GM19372 (cell line): ENCODE measurements around the gene MAP4K2.

ENCODE experiments used
- ATAC-seq: cut with Tn5 transposase; IDR thresholded peaks from one replicate; pipeline ENCODE4 v1.9.1; 2021; ENCODE audit warnings: mild to moderate bottlenecking, low read depth, moderate library complexity; ENCODE audit not compliant: unreplicated experiment

The MAP4K2 gene

GRCh38 chr11:64794526-64794925 lies 8.5 kb downstream of the MAP4K2 start:
- no peak for ATAC-seq

DNA sequence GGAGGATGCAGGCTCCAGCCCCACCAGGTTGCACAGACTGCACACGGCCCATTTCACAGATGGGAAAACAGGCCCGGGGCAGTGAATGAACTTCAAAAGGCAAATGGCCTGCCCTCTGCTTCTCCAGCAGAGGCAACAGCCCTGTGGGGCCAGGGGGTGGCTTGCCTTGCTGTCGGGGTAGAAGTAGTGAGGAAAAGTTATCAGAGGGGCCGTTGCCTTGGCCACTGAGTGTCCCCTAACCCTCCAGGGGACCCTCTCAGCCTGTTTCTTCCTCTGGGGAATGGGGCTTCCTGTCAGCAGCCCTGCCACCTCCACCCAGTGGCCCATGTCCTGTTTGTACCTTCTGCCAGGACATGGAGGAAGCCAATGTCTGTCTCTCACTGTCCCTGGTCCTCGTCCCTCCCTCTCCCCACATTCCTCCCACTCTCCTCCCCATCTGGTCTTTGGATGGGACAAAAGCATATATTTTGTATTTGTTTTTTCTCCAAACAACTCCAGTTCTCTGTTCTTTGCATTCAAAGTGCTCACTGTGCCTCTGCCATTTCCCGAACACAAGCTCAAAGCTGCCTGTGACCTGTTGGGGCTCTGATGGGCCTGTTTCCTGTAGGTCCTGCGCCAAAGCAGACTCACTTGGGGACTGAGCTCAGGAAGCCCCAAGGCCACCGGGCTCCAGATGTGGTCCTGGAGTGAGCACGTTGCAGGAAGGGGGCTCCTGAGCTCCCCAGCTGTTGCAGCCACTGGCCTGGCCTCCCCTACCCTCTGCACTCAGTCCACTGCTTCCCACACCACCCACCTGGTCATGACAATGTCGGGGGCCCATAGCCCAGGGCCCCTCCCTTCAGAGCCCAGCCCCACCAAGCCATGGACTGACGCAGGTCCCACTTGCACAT lies 9.5 kb downstream of the MAP4K2 start:
- no peak for ATAC-seq

GRCh38 chr11:64792482-64792881 lies 10.5 kb downstream of the MAP4K2 start:
- ATAC-seq, result no peak

GRCh38 chr11:64791781-64792291 lies 11.2 kb downstream of the MAP4K2 start:
- ATAC-seq, result no peak

DNA sequence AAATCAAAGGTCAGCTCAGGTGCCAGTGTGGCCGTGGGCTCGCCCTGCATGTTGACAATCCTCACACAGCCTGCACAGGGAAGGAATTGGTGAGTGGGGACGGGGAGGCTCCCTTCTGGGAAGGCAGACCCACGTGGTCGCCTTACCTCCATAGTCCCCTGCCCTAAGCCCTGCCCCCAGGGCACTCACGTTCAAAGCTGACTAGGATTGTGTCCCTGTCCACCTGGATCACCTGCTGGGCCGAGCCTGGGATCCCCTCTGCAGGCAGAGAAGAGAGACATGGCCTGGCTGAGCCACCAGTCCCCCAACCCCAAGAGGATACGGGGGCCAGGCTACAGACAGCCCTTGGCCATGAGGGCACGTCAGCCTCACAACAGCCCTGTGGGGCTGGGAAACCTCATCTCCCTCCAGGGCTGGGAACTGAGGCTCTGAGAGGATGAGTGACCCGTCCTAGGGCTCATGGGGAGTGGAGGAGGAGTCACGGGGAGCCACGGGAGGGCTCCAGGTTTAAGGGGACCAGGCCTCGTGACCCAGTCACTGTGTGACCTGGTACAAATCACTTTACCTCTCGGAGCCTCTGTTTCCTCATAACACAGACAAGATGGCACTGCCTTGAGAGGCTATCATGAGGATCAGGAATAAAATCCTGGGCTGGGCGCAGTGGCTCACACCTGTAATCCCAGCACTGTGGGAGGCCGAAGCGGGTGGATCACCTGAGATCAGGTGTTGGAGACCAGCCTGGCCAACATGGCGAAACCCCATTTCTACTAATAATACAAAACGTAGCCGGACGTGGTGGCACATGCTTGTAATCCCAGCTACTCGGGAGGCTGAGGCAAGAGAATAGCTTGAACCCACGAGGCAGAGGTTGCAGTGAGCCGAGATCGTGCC lies 12.6 kb downstream of the MAP4K2 start:
- ATAC-seq, result no peak

DNA sequence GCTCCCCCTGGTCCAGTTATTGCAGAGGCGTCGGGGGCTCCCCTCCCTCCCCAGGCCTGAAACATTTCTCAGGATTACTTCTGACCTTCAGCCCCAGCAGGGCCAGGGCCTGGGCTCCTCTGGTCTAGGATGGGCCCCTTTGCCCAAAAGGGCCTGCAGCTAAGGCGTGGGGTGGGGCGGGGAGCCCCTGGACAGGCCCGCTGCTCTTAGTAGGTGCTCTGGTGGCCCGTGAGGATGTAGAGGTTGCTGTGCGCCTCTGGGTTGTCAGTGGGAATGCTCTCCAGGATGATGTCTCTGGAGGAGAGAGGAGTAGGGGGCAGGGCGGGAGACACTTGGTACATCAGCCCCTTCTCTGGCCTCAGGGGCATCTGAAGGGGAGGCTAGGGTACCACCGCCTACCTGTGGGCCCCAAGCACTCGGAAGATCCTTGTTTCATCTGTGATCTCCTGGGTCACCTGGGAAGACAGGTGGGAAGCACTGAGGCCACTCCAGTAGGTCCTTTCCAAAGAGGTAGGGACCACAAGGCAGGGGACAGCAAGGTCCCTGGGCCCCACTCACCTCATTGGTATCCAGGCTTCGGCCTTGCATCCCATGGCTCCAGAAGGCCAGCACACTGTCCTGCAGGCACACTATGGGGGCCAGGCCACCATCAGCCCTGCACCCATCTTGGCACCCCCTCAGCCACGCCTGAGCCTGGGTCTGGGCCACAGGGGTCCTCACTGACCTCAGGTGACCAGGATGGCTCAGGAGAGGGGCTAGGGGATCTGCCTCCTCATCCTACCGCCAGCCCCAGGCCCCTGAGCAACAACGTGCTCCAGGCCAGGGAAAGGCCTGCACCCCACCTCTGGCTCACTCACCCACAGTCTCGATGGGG lies 13.4 kb downstream of the MAP4K2 start:
- no peak for ATAC-seq

GRCh38 chr11:64788321-64789215 lies 14.4 kb downstream of the MAP4K2 start:
- no peak for ATAC-seq

DNA sequence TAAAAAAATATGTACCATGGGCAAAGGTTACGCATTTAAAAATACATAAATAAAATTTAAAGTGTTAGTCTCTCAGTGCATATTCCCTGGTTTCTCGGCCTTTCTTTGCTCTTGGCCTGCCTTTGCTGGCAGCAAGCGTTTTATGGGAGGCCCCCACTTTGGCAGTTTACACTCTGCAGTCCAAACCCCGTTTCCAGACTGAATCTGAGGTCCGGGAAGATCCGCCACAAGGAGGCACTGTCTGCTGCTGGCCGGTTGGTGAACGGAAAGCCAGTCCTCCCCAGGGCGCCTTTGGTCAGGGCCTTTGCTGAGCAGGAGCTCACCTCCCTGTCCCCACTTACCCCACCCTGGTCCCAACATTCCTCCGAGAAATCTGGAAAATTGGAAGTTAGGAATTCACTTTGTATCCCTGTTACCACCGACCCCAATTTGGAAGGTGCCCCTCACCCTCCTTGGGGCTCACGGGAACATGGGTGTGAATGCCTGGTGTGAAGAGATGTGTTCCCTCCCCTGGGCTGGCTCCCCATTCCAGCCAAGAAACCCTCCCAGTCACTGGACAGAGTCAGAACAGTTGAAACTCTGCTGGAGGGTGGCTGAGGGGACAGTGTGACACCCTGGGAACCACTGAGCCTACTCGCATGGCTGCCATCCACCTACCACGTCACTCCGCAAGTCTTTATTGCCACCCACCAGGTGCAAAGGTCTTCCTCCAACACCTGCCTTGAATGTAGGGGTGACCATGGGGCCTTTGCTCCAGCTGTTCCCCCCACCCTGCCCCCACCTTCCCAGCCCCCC lies 15.3 kb downstream of the MAP4K2 start:
- ATAC-seq, result no peak

DNA sequence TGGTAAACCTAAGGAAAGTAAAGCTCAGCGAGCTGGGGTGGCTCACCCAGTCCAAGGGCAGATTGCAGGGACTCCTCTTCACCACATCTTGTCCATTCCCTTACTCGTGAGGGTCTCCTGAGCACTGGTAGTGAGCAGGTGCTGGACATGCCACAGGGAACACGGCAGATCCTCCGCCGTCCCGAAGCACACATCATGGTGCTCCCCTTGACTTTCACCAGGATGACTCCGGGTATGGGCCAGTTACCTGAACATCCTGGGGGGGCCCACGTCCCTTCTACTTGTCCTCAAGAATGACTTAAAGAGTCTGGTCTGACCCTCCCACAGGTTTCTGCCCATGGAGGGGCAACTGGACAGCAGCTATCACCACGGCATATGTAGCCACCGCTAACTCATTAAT lies 16.7 kb downstream of the MAP4K2 start:
- ATAC-seq, result no peak

DNA sequence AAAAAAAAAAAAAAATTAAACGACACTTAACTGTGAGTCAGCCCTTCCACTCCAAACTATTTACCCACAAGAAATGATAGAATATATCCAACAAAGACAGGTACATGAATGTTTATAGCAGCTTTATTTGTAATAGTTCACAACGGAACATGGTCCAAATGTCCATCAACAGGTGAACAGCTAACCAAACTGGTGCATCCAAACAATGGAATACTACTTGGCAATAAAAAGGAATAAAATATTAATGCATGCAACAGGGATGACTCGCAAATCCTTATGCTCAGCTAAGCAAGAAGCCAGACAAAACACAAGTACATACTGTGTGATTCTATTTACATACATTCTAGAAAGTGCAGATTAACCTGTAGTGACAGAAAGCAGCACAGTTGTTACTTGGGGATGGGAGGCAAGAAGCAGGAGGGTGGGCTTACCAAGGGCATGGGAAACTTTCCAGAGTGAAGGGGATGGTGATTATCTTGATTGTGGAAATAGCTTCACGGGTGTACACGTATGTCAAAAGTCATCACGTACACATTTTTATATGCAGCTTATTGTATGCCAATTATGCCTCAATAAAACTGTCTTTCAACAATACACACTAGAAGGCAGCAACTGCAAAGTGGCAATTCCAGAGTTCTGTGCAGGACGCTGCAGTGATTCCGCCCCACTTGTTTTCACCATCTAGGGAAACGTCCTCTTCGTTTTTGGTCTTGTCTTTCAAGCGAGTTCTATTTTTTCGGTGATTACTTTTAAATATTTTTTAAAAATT lies 18.0 kb downstream of the MAP4K2 start:
- ATAC-seq, result no peak

GRCh38 chr11:64778473-64779298 lies 24.3 kb downstream of the MAP4K2 start, which contains the start of gene SF1:
Gene SF1 (minus strand): TSS chr11:64778542. CDS start chr11:64778392, 150 bp downstream.
- ATAC-seq, result peak; percentile 79

- ATAC-seq, result peak; percentile 7
These were observed 24.9 kb downstream of the MAP4K2 start for GRCh38 chr11:64778223-64778472.

GRCh38 chr11:64777449-64778222 lies 25.4 kb downstream of the MAP4K2 start:
- ATAC-seq, result no peak

DNA sequence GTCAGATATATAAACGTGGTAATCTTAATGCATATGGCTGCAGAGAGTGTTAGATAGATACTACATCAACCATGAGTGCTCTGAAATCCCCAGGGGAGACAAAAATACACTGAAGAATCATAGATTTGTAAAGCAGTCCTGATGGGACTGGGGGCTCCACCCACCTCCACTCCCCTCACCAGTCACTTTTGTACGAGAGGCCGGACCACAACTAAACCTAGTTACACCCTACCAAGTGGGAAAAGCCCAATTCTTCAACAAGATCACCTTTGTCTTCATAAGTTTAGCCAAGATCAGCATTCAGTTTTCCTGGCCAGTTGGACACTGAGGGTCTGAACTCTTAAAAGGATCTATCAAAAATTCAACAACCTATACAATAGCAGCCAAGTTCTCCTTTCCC lies 26.1 kb downstream of the MAP4K2 start:
- no peak for ATAC-seq

GRCh38 chr11:64776425-64776824 lies 26.6 kb downstream of the MAP4K2 start:
- ATAC-seq, result no peak

- ATAC-seq, result no peak
These were observed 28.9 kb downstream of the MAP4K2 start for GRCh38 chr11:64774144-64774543.
